ENCODE results near the gene TRPV4.

GRCh38 chr12:109831365-109831764, 1.8 kb downstream of the TRPV4 start:
- TF ChIP-seq POLR2AphosphoS5 (IDR thresholded peaks at IDR 0.05; ENCODE audit: low read depth, low read length), result no peak
- TF ChIP-seq POLR2A (IDR thresholded peaks at IDR 0.05; ENCODE audit: low read depth, low read length), result no peak
